HG02588 (cell line): Measurements from ENCODE around the gene SEPHS2.
A peak's percentile ranks its signal among the peaks of the same experiment; 100 is the strongest.
"Not testable (repeated sequence)": the region's sequence is repeated elsewhere in the genome, so short reads cannot be mapped to it uniquely, and the experiment has no call there.

ENCODE experiments used
- ATAC-seq: cut with Tn5 transposase; IDR thresholded peaks from one replicate; pipeline ENCODE4 v1.9.1; 2021; ENCODE audit warnings: mild to moderate bottlenecking, moderate library complexity; ENCODE audit not compliant: unreplicated experiment

The SEPHS2 gene

DNA sequence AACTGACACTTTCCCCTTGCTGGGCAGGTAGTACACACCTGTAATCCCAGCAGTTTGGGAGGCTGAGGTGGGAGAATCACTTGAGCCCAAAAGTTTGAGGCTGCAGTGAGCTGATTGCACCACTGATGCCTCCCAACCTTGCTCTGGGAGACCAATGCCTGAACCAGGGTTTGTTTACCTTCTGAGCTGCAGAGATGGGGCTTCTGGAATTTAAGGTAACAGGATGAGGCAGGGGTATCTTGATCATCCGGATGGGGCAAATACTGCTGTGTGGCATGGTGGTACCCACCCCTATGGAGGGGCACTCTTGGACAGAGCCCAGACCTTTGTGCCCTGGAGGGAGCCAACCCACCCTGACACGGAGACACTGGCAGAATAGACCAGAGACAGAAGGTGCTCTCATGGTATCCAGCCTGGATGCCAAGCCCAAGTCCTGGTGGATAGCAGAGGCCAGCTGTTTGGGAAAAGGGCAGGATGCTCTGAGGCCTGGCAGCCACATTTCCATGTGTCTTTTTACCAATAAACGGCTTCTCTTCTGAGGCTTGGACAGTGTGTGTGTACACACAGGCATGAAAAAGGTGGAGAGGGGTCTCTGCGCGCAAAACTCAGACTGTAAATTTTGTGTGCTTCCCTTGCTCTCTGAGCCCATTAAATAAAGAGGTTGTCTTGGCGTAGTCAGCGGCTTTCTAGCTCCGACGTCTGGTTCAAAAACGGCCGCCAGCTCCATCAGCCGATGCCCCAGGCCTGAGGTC is 46.1 kb downstream of the SEPHS2 start:
- no peak for ATAC-seq

- no peak for ATAC-seq
Measured at GRCh38 chr16:30398661-30399434, 46.8 kb downstream of the SEPHS2 start.

- ATAC-seq = no peak
Measured at GRCh38 chr16:30397776-30398660, 47.7 kb downstream of the SEPHS2 start.

- ATAC-seq = no peak
Measured at GRCh38 chr16:30397056-30397455, 48.6 kb downstream of the SEPHS2 start.

DNA sequence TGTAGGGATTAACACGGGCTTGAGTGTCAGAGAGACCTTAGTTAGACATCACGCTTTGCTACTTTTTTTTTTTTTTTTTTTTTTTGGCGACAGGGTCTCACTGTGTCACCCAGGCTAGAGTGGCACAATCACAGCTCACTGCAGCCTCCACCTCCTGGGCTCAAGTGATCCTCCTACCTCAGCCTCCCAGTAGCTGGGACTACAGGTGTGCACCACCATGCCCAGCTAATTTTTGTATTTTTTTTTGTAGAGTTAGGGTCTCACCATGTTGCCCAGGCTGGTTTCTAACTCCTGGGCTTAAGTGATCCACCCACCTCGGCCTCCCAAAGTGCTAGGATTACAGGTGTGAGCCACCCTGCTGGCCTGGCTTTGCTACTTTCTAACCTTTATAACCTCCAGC is 49.0 kb downstream of the SEPHS2 start:
- not testable (repeated sequence) for ATAC-seq

GRCh38 chr16:30395992-30396585 is 49.6 kb downstream of the SEPHS2 start:
- no peak for ATAC-seq

- ATAC-seq = peak; percentile 63
Measured at GRCh38 chr16:30395155-30395991, 50.3 kb downstream of the SEPHS2 start, which contains the start of gene ZNF48. ZNF48 (plus strand) TSS chr16:30395420; CDS start chr16:30395795, 375 bp downstream.

DNA sequence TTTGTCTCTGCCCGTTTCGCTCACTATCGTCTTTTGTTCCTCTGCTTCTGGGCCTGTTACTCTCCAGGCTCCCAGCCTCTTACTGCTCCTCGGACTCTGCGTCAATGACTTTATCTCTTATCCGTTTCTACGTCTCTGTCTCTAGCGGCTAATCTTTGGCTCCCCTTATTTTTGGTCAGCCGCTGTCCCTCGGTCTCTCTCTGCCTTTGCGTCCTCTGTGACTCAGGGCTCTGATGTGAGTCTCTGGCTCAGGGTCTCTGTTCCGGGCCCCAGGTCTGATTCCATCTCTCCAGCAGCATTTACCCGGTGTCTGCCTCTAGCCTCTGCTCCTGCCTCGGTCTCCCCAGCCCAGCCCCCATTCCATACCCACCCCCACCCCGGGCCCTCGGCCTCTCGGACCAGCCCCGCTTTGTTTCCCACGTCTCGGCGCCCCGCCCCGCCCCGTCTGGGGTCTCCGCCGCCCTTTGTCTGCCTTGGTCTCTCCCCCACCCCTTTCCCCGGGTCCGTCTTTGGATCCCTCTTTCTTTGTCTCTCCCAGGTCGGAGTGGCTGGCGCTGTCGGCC is 51.0 kb downstream of the SEPHS2 start:
- ATAC-seq = no peak
